GOT3 (cell line): Measurements from ENCODE around the gene TTI1.

Experiments
- DNase-seq: peaks from one replicate; lab custom pipeline; 2025; ENCODE audit warnings: mixed read lengths; lab: John Stamatoyannopoulos, UW

TTI1 gene

GRCh38 chr20:37987602-37988290 is 45.5 kb downstream of the TTI1 start:
- no peak for DNase-seq

- DNase-seq, result no peak
Measured at GRCh38 chr20:37986873-37987601, 46.2 kb downstream of the TTI1 start.

- DNase-seq, result no peak
Measured at GRCh38 chr20:37986044-37986858, 47.0 kb downstream of the TTI1 start.

GRCh38 chr20:37984018-37984785 is 49.1 kb downstream of the TTI1 start:
- no peak for DNase-seq

- DNase-seq, result no peak
Measured at GRCh38 chr20:37983286-37983685, 50.0 kb downstream of the TTI1 start.

- no peak for DNase-seq
Measured at GRCh38 chr20:37981568-37981967, 51.7 kb downstream of the TTI1 start.

- DNase-seq, result no peak
Measured at GRCh38 chr20:37980876-37981275, 52.4 kb downstream of the TTI1 start.

GRCh38 chr20:37980383-37980782 is 52.9 kb downstream of the TTI1 start:
- no peak for DNase-seq

- DNase-seq, result no peak
Measured at GRCh38 chr20:37979021-37979985, 54.0 kb downstream of the TTI1 start.

GRCh38 chr20:37977786-37978185 is 55.5 kb downstream of the TTI1 start:
- DNase-seq, result no peak

- no peak for DNase-seq
Measured at GRCh38 chr20:37977338-37977737, 55.9 kb downstream of the TTI1 start.

- DNase-seq, result no peak
Measured at GRCh38 chr20:37976887-37977286, 56.4 kb downstream of the TTI1 start.

- no peak for DNase-seq
Measured at GRCh38 chr20:37973059-37973910, 60.0 kb downstream of the TTI1 start.

GRCh38 chr20:37972256-37973058 is 60.8 kb downstream of the TTI1 start:
- no peak for DNase-seq

- no peak for DNase-seq
Measured at GRCh38 chr20:37971561-37972127, 61.6 kb downstream of the TTI1 start.

GRCh38 chr20:37970856-37971245 is 62.4 kb downstream of the TTI1 start:
- DNase-seq, result no peak

GRCh38 chr20:37969949-37970855 is 63.1 kb downstream of the TTI1 start:
- no peak for DNase-seq
